Activated CD8-positive, alpha-beta T cell treated with anti-CD3 and anti-CD28 coated beads for 36 hours (primary cell): ENCODE results near the gene FMO5. TPM values are rescaled to one million over a fixed set of nuclear protein-coding genes. Genes with fewer than 3 reads are reported as not detected.
"Not testable (repeated sequence)": the region's sequence is repeated elsewhere in the genome, so short reads cannot be mapped to it uniquely, and the experiment has no call there.

ENCODE experiments used
- ATAC-seq: fragments of 200-7000 bp; cut with Tn5 transposase; one replicate; pipeline ENCODE4 v1.10.0; 2021; ENCODE audit warnings: mild to moderate bottlenecking, moderate library complexity
- CTCF ChIA-PET: fragments of 350-600 bp; sonication (Branson Sonifier 250); formaldehyde crosslinking; loops from one replicate; lab custom pipeline; 2021; ENCODE audit warnings: antibody characterized with exemption; lab: Charles Lee
- POLR2A ChIA-PET: fragments of 350-600 bp; sonication (Branson Sonifier 250); formaldehyde crosslinking; loops from one replicate; lab custom pipeline; 2021; ENCODE audit warnings: antibody characterized with exemption; lab: Charles Lee
- DNase-seq: peaks from one replicate; pipeline ENCODE4 v3.0.0-alpha.2; 2020
- H3K27ac Mint-ChIP-seq: one replicate; pipeline ENCODE4 v1.8.0; 2021; ENCODE audit warnings: mild to moderate bottlenecking, mixed read lengths
- H3K27me3 Mint-ChIP-seq: one replicate; pipeline ENCODE4 v1.8.0; 2021; ENCODE audit warnings: mixed read lengths
- H3K36me3 Mint-ChIP-seq: one replicate; pipeline ENCODE4 v1.8.0; 2021; ENCODE audit warnings: low read depth, mixed read lengths
- H3K4me1 Mint-ChIP-seq: one replicate; pipeline ENCODE4 v1.8.0; 2021; ENCODE audit warnings: low read depth, mixed read lengths
- H3K4me3 Mint-ChIP-seq: one replicate; pipeline ENCODE4 v1.8.0; 2021; ENCODE audit warnings: mild to moderate bottlenecking, moderate library complexity, mixed read lengths
- H3K9me3 Mint-ChIP-seq: one replicate; pipeline ENCODE4 v1.8.0; 2021; ENCODE audit warnings: mixed read lengths
- intact Hi-C: fragments of 100-400 bp; cut with micrococcal nuclease; formaldehyde crosslinking; loops from one replicate; pipeline ENCODE4 v1.10.0; 2022
- total RNA-seq, 2 experiments: library from RNA; stranded (reverse); gene quantifications; one replicate each; pipeline ENCODE4 v1.2.3, GENCODE V29; 2021
- TF ChIP-seq, protein P1 (sequence below): fragments of 200-600 bp; IDR thresholded peaks from one replicate; pipeline ENCODE4 v1.8.0; 2022; ENCODE audit warnings: antibody characterized with exemption, mild to moderate bottlenecking

FMO5 gene
- total RNA-seq, 2 experiments from 2014 or later = 0.16 TPM; not detected in 1

DNA sequence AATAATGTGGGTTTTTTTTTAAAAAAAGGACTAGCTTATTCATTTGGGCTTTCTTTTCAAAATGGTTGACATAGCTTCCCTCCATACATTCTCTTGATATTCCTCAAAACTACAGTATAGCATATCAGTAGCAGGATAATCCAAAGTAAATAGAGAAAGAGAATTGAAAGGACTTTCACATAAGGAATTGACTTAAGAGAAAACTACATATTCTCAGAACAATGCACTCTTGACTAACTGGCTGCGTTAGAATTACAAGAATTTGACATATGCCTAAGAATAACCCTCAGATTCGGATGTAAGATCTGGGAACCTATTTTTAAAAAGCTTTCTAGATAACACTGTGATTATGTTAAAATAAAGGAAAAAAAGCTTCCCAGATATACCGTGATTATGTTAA, 56.0 kb downstream of the FMO5 start:
- Mint-ChIP-seq H3K27me3 (no peaks in the 10 kb centered on the region), H3K36me3 (peaks cover 17% of the 10 kb centered on the region)
- POLR2A ChIA-PET = interaction anchor here (7.1 kb wide), 1 partner anchor 84 kb away, joined by 76 read pairs; no protein-coding TSS in a partner anchor

DNA sequence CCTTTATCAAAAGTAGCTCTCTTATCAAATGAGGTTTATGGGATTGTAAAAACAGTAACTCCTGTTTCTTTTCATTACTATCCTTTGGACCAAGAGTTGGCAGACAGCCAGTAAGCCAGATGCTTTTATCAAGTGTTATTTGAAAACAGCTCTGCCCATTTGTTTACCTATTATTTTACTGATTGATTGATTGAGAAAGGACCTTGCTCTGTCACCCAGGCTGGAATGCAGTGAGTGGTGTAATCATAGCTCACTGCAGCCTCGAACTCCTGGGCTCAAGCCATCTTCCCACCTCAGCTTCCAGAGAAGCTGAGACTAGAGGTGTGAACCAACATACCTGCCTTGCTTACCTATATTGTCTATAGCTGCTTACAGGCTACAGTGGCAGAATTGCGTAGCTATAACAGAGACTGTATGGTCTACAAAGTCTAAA, 56.5 kb downstream of the FMO5 start:
- no peak overlapping the region for H3K27ac Mint-ChIP-seq
- POLR2A ChIA-PET = interaction anchor here (0.7 to 7.1 kb wide), 2 partner anchors 84 to 140 kb away, joined by 3 to 76 read pairs; no protein-coding TSS in a partner anchor
- no peaks in the 10 kb centered on the region for H3K27me3 Mint-ChIP-seq
- ATAC-seq = no peak
- TF ChIP-seq, protein P1, sequence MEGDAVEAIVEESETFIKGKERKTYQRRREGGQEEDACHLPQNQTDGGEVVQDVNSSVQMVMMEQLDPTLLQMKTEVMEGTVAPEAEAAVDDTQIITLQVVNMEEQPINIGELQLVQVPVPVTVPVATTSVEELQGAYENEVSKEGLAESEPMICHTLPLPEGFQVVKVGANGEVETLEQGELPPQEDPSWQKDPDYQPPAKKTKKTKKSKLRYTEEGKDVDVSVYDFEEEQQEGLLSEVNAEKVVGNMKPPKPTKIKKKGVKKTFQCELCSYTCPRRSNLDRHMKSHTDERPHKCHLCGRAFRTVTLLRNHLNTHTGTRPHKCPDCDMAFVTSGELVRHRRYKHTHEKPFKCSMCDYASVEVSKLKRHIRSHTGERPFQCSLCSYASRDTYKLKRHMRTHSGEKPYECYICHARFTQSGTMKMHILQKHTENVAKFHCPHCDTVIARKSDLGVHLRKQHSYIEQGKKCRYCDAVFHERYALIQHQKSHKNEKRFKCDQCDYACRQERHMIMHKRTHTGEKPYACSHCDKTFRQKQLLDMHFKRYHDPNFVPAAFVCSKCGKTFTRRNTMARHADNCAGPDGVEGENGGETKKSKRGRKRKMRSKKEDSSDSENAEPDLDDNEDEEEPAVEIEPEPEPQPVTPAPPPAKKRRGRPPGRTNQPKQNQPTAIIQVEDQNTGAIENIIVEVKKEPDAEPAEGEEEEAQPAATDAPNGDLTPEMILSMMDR = no peak
- H3K36me3 Mint-ChIP-seq = peaks cover 14% of the 10 kb centered on the region
- no peak for DNase-seq
- peaks cover 32% of the 10 kb centered on the region for H3K4me1 Mint-ChIP-seq
- peaks cover 3% of the 10 kb centered on the region for H3K9me3 Mint-ChIP-seq
- intact Hi-C loops = no loop called here
- H3K4me3 Mint-ChIP-seq = no peak overlapping the region
- CTCF ChIA-PET = interaction anchor here (1.0 to 6.6 kb wide), 5 partner anchors 18 to 75 kb away, joined by 3 to 80 read pairs (median 3); partner anchors contain the start of genes CHD1L and FMO5

More for the DNA sequence above, 56.0 kb downstream of the FMO5 start:
- Mint-ChIP-seq H3K27ac (no peak overlapping the region), H3K4me3 (no peak overlapping the region), H3K4me1 (peaks cover 35% of the 10 kb centered on the region), H3K9me3 (peaks cover 3% of the 10 kb centered on the region)
- DNase-seq = no peak
- TF ChIP-seq, protein P1 = no peak
- CTCF ChIA-PET = interaction anchor here (1.0 to 6.6 kb wide), 5 partner anchors 17 to 74 kb away, joined by 3 to 80 read pairs (median 3); partner anchors contain the start of genes CHD1L and FMO5
- no peak for ATAC-seq
- intact Hi-C loops = no loop called here

DNA sequence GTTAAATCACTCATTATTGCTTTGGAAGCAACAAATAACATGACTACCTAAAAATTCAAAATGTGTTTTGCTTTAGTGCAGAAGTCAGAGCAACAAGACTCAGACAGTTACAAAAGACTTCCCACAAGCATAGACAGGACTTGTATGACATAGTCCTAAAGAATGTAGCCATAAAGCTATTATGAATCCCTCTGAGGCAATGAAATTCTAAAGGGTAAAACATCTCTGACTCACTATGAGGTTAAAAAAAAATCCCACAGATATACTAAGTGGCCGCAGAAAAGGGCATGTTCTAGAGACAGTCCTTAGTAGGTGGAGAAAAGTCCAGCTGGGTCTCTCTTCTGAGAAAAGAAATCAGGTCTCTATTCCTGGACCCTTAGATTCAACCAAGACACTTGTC, 57.8 kb downstream of the FMO5 start:
- TF ChIP-seq, protein P1 = no peak
- intact Hi-C loops = no loop called here
- CTCF ChIA-PET = no interaction called here
- H3K4me1 Mint-ChIP-seq = peaks cover 25% of the 10 kb centered on the region
- no peak overlapping the region for H3K4me3 Mint-ChIP-seq
- no peaks in the 10 kb centered on the region for H3K27me3 Mint-ChIP-seq
- H3K9me3 Mint-ChIP-seq = no peaks in the 10 kb centered on the region
- DNase-seq (no peak), ATAC-seq (no peak)
- POLR2A ChIA-PET = no interaction called here
- H3K36me3 Mint-ChIP-seq = peaks cover 6% of the 10 kb centered on the region
- H3K27ac Mint-ChIP-seq = no peak overlapping the region

DNA sequence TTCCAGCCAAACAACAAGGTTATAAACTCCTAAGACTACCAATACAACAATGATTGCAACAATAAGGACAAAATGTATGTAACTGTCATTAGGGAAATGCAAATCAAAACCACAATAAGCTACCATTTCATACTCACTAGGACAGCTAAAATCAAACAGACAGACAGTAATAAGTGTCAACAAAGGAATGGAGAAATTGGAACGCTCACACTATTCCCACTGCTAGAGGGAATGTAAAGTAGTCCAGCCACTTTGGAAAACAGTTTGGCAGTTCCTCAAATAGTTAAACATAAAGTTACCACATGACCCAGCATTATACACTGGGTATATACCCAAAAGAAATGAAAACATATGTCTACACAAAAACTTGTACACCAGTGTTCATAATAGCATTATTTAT, 62.1 kb downstream of the FMO5 start:
- Mint-ChIP-seq H3K4me1 (peaks cover under 1% of the 10 kb centered on the region), H3K27me3 (no peaks in the 10 kb centered on the region), H3K36me3 (peaks cover 23% of the 10 kb centered on the region), H3K27ac (no peak overlapping the region), H3K4me3 (no peak overlapping the region), H3K9me3 (no peaks in the 10 kb centered on the region)
- ChIA-PET POLR2A (interaction anchor here (1.9 kb wide), 1 partner anchor 9 kb away, joined by 7 read pairs; the partner anchor contains the start of gene PRKAB2), CTCF (interaction anchor here (1.1 kb wide), 1 partner anchor 99 kb away, joined by 3 read pairs; no protein-coding TSS in a partner anchor)
- no peak for ATAC-seq
- DNase-seq = no peak
- intact Hi-C loops = no loop called here
- TF ChIP-seq, protein P1 = no peak

DNA sequence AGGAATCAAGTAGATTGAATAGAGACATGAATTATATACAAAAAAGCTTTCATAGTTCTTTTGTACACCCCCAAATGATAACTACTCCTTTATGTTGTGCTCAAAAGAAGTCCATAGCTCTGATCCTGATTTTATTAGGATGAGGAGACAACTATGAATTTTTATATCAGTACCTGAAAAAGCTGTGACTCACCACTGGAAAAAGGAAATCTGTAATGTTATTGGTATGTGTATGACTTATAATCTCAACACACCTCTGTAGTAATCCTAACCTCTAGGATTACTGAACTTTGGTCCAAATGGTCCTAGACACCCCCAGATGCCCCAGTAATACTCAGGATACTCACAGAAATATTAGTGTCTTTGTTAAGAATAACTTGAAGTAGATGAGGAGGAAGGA, 63.0 kb downstream of the FMO5 start:
- H3K4me3 Mint-ChIP-seq = no peak overlapping the region
- H3K27ac Mint-ChIP-seq = no peak overlapping the region
- peaks cover 32% of the 10 kb centered on the region for H3K36me3 Mint-ChIP-seq
- H3K4me1 Mint-ChIP-seq = no peaks in the 10 kb centered on the region
- no peak for ATAC-seq
- intact Hi-C loops = no loop called here
- H3K27me3 Mint-ChIP-seq = no peaks in the 10 kb centered on the region
- no peak for DNase-seq
- TF ChIP-seq, protein P1 = no peak
- H3K9me3 Mint-ChIP-seq = no peaks in the 10 kb centered on the region
- ChIA-PET POLR2A (interaction anchor here (1.9 kb wide), 1 partner anchor 10 kb away, joined by 7 read pairs; the partner anchor contains the start of gene PRKAB2), CTCF (interaction anchor here (1.1 to 1.7 kb wide), 3 partner anchors 9 to 100 kb away, joined by 3 to 8 read pairs (median 6); no protein-coding TSS in a partner anchor)

- H3K4me1 Mint-ChIP-seq, POLR2A ChIA-PET, H3K4me3 Mint-ChIP-seq, intact Hi-C loops, DNase-seq, H3K27me3 Mint-ChIP-seq, ATAC-seq, H3K9me3 Mint-ChIP-seq, H3K27ac Mint-ChIP-seq: not testable (repeated sequence)
- CTCF ChIA-PET = interaction anchor here (1.7 kb wide), 1 partner anchor 86 kb away, joined by 4 read pairs; the partner anchor contains the start of gene CHD1L
- H3K36me3 Mint-ChIP-seq = peaks cover 31% of the 10 kb centered on the region
Observed at GRCh38 chr1:147157116-147157515, 68.0 kb downstream of the FMO5 start.
